Heart right ventricle (tissue), 16 donors: Measurements from ENCODE around the gene ASB9. TPM values are rescaled to one million over a fixed set of nuclear protein-coding genes. Genes with fewer than 3 reads are reported as not detected.
"Not testable (repeated sequence)": the region's sequence is repeated elsewhere in the genome, so short reads cannot be mapped to it uniquely, and the experiment has no call there.

ENCODE experiments used
- ATAC-seq, 8 donors: fragments of 200-7000 bp; cut with Tn5 transposase; one replicate each; pipeline ENCODE4 v1.9.1; 2020; ENCODE audit warnings: mild to moderate bottlenecking in 8 of 8, moderate library complexity in 8 of 8, moderate number of reproducible peaks in 1 of 8
- DNase-seq, 2 donors: peaks; one replicate each; pipeline ENCODE4 v3.0.0-alpha.2; 2020
- H3K27ac ChIP-seq, 10 donors: fragments of 200-600 bp; sonication (generic) in 2 of 10; one replicate each; pipeline versions ENCODE4 v1.5.0 to v1.8.0; 2020 to 2022; ENCODE audit warnings: mild to moderate bottlenecking in 3 of 10
- H3K27me3 ChIP-seq, 7 donors: fragments of 200-600 bp; one replicate each; pipeline ENCODE4 v1.8.0; 2021 to 2022; ENCODE audit warnings: mild to moderate bottlenecking in 2 of 7
- H3K36me3 ChIP-seq, 9 donors: fragments of 200-600 bp; sonication (generic) in 1 of 9; one replicate each; pipeline versions ENCODE4 v1.5.0 to v1.8.0; 2020 to 2022; ENCODE audit warnings: mild to moderate bottlenecking in 2 of 9
- H3K4me1 ChIP-seq, 9 donors: fragments of 200-600 bp; sonication (generic) in 1 of 9; one replicate each; pipeline versions ENCODE4 v1.5.0 to v1.8.0; 2020 to 2022; ENCODE audit warnings: mild to moderate bottlenecking in 4 of 9
- H3K4me3 ChIP-seq, 10 donors: fragments of 200-600 bp; sonication (generic) in 2 of 10; one replicate each; pipeline versions ENCODE4 v1.5.0 to v1.8.0; 2020 to 2022; ENCODE audit warnings: mild to moderate bottlenecking in 7 of 10, moderate library complexity in 2 of 10
- H3K9me3 ChIP-seq, 11 donors: fragments of 200-600 bp in 10 of 11; sonication (generic) in 2 of 11; one replicate each; pipeline versions ENCODE4 v1.5.0 to v1.8.0; 2013 to 2022; ENCODE audit warnings: mild to moderate bottlenecking in 2 of 11, control low read depth in 1 of 11, moderate library complexity in 1 of 11
- WGBS, 2 donors: extraction: QIAGEN DNeasy Blood & Tissue Kit; methylation state at CpG; one replicate each; pipeline ENCODE4 v1.1.7; 2013; ENCODE audit warnings: inconsistent platforms in 1 of 2; 5-methylcytosine and 5-hydroxymethylcytosine counted together
- intact Hi-C, 10 donors: fragments of 100-400 bp; cut with DNase I; formaldehyde crosslinking; loops; one replicate each; pipeline versions ENCODE4 v1.11.1 to v1.14.2; 2022
- polyA plus RNA-seq, 2 donors: library from polyadenylated mRNA; stranded (reverse); fragments of 200-250 nt; gene quantifications; one replicate each; pipeline ENCODE4 v1.2.3, GENCODE V29; 2013
- total RNA-seq, 10 donors: library from RNA; stranded (reverse); fragmentation: NEBNext Ultra II Directional in 3 of 10; extraction: Animal tissue kit (Norgen Biotek cat#: 25700) in 3 of 10; gene quantifications; one replicate each; pipeline versions ENCODE4 v1.2.1 to v1.2.4, GENCODE V29; 2021 to 2023
- TF ChIP-seq, protein P1 (sequence below), 9 donors: fragments of 200-600 bp; sonication (generic) in 2 of 9; IDR thresholded peaks; one replicate each; pipeline versions ENCODE4 v1.5.0 to v1.8.0; 2021 to 2022; ENCODE audit warnings: antibody characterized with exemption in 9 of 9, mild to moderate bottlenecking in 5 of 9, moderate library complexity in 1 of 9
- donor health status: Arrhythmogenic right ventricular cardiomyopathy.
- donor health status: ischemic (EF 13 %, LVEDD 7.1; RV severe dilation, severe dysfunction).
- donor health status: healthy with polysubstance abuse.
- donor health status: DM: no; HTN: yes; CAD: no.
- donor health status: DM: no; HTN: no; CAD: no.
- donor health status: ischemic (EF 25% LVEDD 6.9; RV normal size, moderate dysfunction).
- donor health status: ischemic (EF 25% LVEDD 5.7; RV mildly dilated, moderate dysfunction).
- donor health status: healthy.
- donor health status: DM: yes; HTN: yes; CAD: no.
- donor health status: Ischemic cardiomyopathy.
- donor health status: ischemic (EF 35%, LVEDD 5.7; RV mildly dilated, moderate dysfunction).
- donor health status: nonischemic (EF 11% LVEDD 7.7; RV severe dilation, severe dysfunction).
- donor health status: DM: yes; HTN: yes; CAD: no.
- donor health status: PGD.
- donor health status: ischemic (EF 29% LVEDD 5.4; RV normal size, mild dysfunction).
- donor health status: nonischemic (EF 23%, LVEDD 6.1; RV moderate dilation, normal function).

ASB9 gene
- total and polyA plus RNA-seq, 12 donors: 0.39 to 1.6 (median 0.86) TPM

DNA sequence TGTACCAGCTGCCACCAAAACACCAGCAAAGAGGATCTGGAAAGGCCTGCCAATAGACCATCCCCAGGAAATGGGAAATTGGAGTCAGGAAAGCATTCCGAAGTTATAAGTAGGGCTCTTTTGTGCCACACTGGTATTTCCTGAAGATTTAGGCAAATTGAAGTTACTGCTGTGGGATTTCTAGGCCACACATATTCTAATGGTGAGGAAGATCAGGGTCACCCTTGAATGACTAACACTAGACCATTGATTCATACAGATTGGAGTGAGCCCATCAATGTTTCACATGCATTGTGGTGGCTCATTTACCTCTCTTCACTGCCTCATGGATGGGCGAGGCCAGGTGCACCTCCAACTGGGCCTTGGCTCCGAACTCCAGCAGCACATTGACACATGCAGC is 23.0 kb upstream of the ASB9 start:
- 88 to 94% methylated on average over 3 of the region's 3 CpGs for WGBS, 2 donors
- Histone ChIP-seq H3K27me3 (peaks cover 0 to 8% (median 0%) of the 10 kb centered on the region in 7 donors), H3K36me3 (peaks cover 0 to 6% (median 0%) of the 10 kb centered on the region in 9 donors), H3K9me3 (no peaks in the 10 kb centered on the region), H3K4me1 (peaks cover 0 to 6% (median 3%) of the 10 kb centered on the region in 9 donors), H3K27ac (no peak overlapping the region), H3K4me3 (no peak overlapping the region)
- intact Hi-C loops: no loop called here
- ATAC-seq: no peak
- DNase-seq: no peak
- TF ChIP-seq, protein P1, sequence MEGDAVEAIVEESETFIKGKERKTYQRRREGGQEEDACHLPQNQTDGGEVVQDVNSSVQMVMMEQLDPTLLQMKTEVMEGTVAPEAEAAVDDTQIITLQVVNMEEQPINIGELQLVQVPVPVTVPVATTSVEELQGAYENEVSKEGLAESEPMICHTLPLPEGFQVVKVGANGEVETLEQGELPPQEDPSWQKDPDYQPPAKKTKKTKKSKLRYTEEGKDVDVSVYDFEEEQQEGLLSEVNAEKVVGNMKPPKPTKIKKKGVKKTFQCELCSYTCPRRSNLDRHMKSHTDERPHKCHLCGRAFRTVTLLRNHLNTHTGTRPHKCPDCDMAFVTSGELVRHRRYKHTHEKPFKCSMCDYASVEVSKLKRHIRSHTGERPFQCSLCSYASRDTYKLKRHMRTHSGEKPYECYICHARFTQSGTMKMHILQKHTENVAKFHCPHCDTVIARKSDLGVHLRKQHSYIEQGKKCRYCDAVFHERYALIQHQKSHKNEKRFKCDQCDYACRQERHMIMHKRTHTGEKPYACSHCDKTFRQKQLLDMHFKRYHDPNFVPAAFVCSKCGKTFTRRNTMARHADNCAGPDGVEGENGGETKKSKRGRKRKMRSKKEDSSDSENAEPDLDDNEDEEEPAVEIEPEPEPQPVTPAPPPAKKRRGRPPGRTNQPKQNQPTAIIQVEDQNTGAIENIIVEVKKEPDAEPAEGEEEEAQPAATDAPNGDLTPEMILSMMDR (IDR thresholded peaks at IDR 0.05): no peak

DNA sequence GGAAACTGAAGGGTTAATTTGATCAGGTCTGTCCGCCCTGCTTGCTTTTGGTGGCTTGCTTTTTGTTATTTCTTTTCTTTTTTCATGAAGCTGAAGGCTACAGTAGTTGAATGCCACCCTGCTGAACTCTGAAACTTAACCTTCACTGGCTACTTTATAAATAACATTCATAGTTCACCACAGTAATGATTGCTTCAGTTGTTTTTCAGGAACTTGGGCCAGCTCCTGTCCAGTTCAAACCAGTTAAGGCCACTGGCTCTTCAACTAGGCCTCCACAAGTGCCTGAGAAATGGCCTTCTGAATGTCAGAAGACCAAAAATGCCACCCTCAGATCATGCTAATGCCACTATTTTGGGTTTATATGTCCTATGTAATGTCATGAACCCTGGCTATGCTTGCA is 7.7 kb upstream of the ASB9 start:
- Histone ChIP-seq H3K36me3 (no peaks in the 10 kb centered on the region), H3K27ac (peak overlapping the region in 4 of 10 donors; percentile 25 to 36 (median 32)), H3K9me3 (peaks cover 0 to 5% (median 0%) of the 10 kb centered on the region in 11 donors), H3K4me1 (no peaks in the 10 kb centered on the region), H3K4me3 (no peak overlapping the region), H3K27me3 (peaks cover 0 to 11% (median 0%) of the 10 kb centered on the region in 7 donors)
- WGBS, 2 donors: 47 to 60% methylated on average over 1 of the region's 1 CpG
- DNase-seq: no peak
- intact Hi-C loops: no loop called here
- ATAC-seq: peak in 7 of 8 donors; percentile 12 to 76 (median 56)
- TF ChIP-seq, protein P1 (IDR thresholded peaks at IDR 0.05): no peak

DNA sequence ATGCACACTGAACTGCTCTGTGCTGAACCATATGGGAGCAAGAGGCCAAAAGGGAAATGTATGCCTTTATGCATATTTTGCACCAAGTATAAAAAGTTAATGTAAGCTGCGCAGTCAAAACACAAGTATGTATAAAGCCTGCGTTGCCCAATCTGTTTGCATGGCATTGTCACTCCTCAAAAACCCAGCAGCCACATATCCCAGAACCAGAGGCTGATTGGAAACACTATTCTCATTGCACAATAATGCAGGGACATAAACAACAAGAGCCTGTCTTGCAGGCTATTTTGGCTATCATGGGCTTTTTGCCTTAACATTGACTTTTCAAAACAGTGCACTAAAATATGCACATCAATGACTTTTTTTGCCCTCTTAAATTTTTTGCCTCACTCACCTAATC is 5.1 kb upstream of the ASB9 start:
- 96 to 98% methylated on average over 2 of the region's 2 CpGs for WGBS, 2 donors
- H3K27me3 ChIP-seq: peaks cover 0 to 8% (median 0%) of the 10 kb centered on the region in 7 donors

DNA sequence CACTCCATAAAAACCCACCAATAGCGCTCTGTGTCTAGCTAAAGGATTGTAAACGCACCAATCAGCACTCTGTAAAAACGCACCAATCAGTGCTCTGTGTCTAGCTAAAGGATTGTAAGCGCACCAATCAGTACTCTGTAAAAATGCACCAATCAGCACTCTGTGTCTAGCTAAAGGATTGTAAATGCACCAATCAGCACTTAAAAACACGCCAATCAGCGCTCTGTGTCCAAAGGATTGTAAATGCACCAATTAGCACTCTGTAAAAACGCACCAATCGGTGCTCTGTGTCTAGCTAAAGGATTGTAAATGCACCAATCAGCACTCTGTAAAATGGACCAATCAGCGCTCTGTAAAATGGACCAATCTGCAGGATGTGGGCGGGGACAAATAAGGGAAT is 3.4 kb upstream of the ASB9 start:
- H3K4me3 ChIP-seq, H3K4me1 ChIP-seq, intact Hi-C loops, H3K27ac ChIP-seq, DNase-seq, ATAC-seq, H3K27me3 ChIP-seq, H3K9me3 ChIP-seq, H3K36me3 ChIP-seq: not testable (repeated sequence)
- WGBS, 2 donors: 95 to 96% methylated on average over 10 of the region's 10 CpGs

More for the DNA sequence above, 5.1 kb upstream of the ASB9 start:
- intact Hi-C loops: no loop called here
- TF ChIP-seq, protein P1 (IDR thresholded peaks at IDR 0.05): no peak
- no peak for ATAC-seq
- no peaks in the 10 kb centered on the region for H3K4me1 ChIP-seq
- no peaks in the 10 kb centered on the region for H3K36me3 ChIP-seq
- no peak overlapping the region for H3K27ac ChIP-seq
- no peak for DNase-seq
- H3K4me3 ChIP-seq: no peak overlapping the region
- H3K9me3 ChIP-seq: peaks cover 0 to 5% (median 0%) of the 10 kb centered on the region in 11 donors

DNA sequence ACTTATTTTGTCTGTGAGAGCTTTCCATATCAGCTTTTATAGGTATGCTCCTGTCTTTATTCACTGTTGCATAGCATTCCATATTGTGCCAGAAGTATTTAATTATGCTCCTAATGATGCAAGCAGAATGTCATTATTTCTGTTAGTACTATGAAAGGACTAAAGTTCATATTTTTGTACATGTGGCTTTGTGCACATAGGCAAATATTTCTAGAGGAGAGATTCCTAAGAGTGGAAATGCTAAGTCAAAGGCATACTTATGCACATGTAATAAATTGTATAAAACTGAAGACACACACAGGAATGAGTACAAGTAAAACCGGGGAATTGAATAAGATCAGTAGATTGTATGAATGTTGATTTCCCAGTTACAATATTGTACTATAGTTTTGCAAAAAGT is 1.9 kb upstream of the ASB9 start:
- WGBS, 2 donors: 94 to 98% methylated on average over 1 of the region's 1 CpG
- Histone ChIP-seq H3K9me3 (peaks cover 0 to 5% (median 0%) of the 10 kb centered on the region in 11 donors), H3K4me3 (no peak overlapping the region), H3K27me3 (peaks cover 0 to 3% (median 0%) of the 10 kb centered on the region in 7 donors), H3K4me1 (no peaks in the 10 kb centered on the region), H3K27ac (no peak overlapping the region), H3K36me3 (no peaks in the 10 kb centered on the region)
- ATAC-seq (no peak), DNase-seq (no peak)
- intact Hi-C loops: no loop called here
- TF ChIP-seq, protein P1 (IDR thresholded peaks at IDR 0.05): no peak
